Endodermal cell (in vitro differentiated cells): ENCODE data around the gene FBXL17. TPM values are rescaled to one million over a fixed set of nuclear protein-coding genes. Genes with fewer than 3 reads are reported as not detected.

Experiments used
- DNase-seq: peaks from one replicate; pipeline ENCODE4 v3.0.0-alpha.2; 2017
- H3K27ac ChIP-seq: 2 replicates; pipeline ENCODE4 v1.5.1; 2013; ENCODE audit warnings: mild to moderate bottlenecking, low read depth, low read length, moderate library complexity
- H3K27me3 ChIP-seq: 2 replicates; pipeline ENCODE4 v1.6.1; 2013; ENCODE audit warnings: mild to moderate bottlenecking, low read length, moderate library complexity; ENCODE audit not compliant: insufficient read depth, control insufficient read depth, poor library complexity, severe bottlenecking
- H3K36me3 ChIP-seq: 2 replicates; pipeline ENCODE4 v1.7.0; 2013; ENCODE audit warnings: mild to moderate bottlenecking, low read length, moderate library complexity; ENCODE audit not compliant: control insufficient read depth, insufficient read depth
- H3K4me1 ChIP-seq: one replicate; pipeline ENCODE4 v1.7.0; 2013; ENCODE audit warnings: low read length; ENCODE audit not compliant: control insufficient read depth, insufficient read depth
- H3K4me3 ChIP-seq: 2 replicates; pipeline ENCODE4 v1.5.1; 2013; ENCODE audit warnings: mild to moderate bottlenecking, low read length, moderate library complexity
- H3K9ac ChIP-seq: 2 replicates; pipeline ENCODE4 v1.6.1; 2013; ENCODE audit warnings: mild to moderate bottlenecking, low read length, moderate library complexity; ENCODE audit not compliant: poor library complexity, severe bottlenecking; ENCODE audit errors: extremely low read depth
- H3K9me3 ChIP-seq: 2 replicates; pipeline ENCODE4 v1.6.1; 2013; ENCODE audit warnings: mild to moderate bottlenecking, low read length, moderate library complexity; ENCODE audit not compliant: control insufficient read depth
- H3K27ac Mint-ChIP-seq: 2 replicates; pipeline ENCODE4 v1.8.0; 2020; ENCODE audit warnings: mixed read lengths
- H3K27me3 Mint-ChIP-seq: 2 replicates; pipeline ENCODE4 v1.8.0; 2021; ENCODE audit warnings: mild to moderate bottlenecking, mixed read lengths; ENCODE audit not compliant: insufficient read depth
- H3K36me3 Mint-ChIP-seq: 2 replicates; pipeline ENCODE4 v1.8.0; 2020; ENCODE audit warnings: low read depth, mixed read lengths
- H3K4me1 Mint-ChIP-seq: 2 replicates; pipeline ENCODE4 v1.8.0; 2020; ENCODE audit warnings: mixed read lengths
- H3K4me3 Mint-ChIP-seq: 2 replicates; pipeline ENCODE4 v1.8.0; 2020; ENCODE audit warnings: mild to moderate bottlenecking, moderate library complexity, mixed read lengths
- H3K9me3 Mint-ChIP-seq: 2 replicates; pipeline ENCODE4 v1.8.0; 2020; ENCODE audit warnings: mild to moderate bottlenecking, mixed read lengths
- WGBS, 2 experiments: methylation state at CpG; one replicate each; pipeline versions ENCODE4 v1.1.5 to v1.1.7; 2013; ENCODE audit warnings: missing lambda C conversion rate in 2 of 2, mixed read lengths in 1 of 2; ENCODE audit not compliant: insufficient coverage in 1 of 2, insufficient read length in 1 of 2; 5-methylcytosine and 5-hydroxymethylcytosine counted together
- total RNA-seq, 2 donors: library from RNA; stranded (reverse); fragmentation: NEBNext Ultra II Directional in 1 of 2; extraction: Animal tissue kit (Norgen Biotek cat#: 25700) in 1 of 2; gene quantifications; 2 replicates in 1 of 2; 3 replicates in 1 of 2; pipeline ENCODE4 v1.2.1, GENCODE V29; 2021
- TF ChIP-seq, protein P1 (sequence below): fragments of 200-600 bp; sonication (generic); conservative IDR thresholded peaks from 2 replicates; pipeline ENCODE4 v1.5.0; 2021; ENCODE audit warnings: antibody characterized with exemption, mild to moderate bottlenecking

Gene FBXL17
- total RNA-seq, 2 donors from 2014 or later, result 7.4 to 8.6 TPM

DNA sequence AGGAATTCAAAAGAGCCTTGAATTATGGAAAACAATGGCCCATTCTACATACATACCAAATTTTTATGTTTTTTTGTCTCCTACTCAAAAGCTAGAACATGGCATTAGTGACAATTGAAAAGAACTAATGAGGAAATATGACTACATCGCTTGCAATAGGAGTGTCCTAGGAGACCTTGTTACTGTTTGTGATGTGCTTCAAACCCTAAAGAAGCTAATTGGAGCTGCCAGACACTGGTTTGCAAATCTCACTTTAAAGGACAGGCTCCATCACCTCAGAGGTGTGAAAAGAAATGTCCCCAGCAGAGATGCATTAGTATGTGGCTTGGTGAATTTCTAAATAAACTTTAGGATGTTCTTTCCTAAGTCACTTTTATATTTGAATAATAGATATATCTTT, 356.9 kb downstream of the FBXL17 start:
- WGBS, 2 experiments, result 73 to 88% methylated on average over 1 of the region's 1 CpG
- no peak overlapping the region for H3K4me3 ChIP-seq
- H3K27ac Mint-ChIP-seq, result no peak overlapping the region
- no peaks in the 10 kb centered on the region for H3K27me3 ChIP-seq
- no peaks in the 10 kb centered on the region for H3K36me3 Mint-ChIP-seq
- H3K9ac ChIP-seq, result no peak overlapping the region
- no peak overlapping the region for H3K27ac ChIP-seq
- no peak overlapping the region for H3K4me3 Mint-ChIP-seq
- H3K36me3 ChIP-seq, result no peaks in the 10 kb centered on the region
- peaks cover 21% of the 10 kb centered on the region for H3K4me1 Mint-ChIP-seq
- H3K9me3 ChIP-seq, result no peaks in the 10 kb centered on the region
- H3K9me3 Mint-ChIP-seq, result no peaks in the 10 kb centered on the region
- no peak for DNase-seq
- no peaks in the 10 kb centered on the region for H3K27me3 Mint-ChIP-seq
- H3K4me1 ChIP-seq, result peaks cover 3% of the 10 kb centered on the region
- TF ChIP-seq, protein P1, sequence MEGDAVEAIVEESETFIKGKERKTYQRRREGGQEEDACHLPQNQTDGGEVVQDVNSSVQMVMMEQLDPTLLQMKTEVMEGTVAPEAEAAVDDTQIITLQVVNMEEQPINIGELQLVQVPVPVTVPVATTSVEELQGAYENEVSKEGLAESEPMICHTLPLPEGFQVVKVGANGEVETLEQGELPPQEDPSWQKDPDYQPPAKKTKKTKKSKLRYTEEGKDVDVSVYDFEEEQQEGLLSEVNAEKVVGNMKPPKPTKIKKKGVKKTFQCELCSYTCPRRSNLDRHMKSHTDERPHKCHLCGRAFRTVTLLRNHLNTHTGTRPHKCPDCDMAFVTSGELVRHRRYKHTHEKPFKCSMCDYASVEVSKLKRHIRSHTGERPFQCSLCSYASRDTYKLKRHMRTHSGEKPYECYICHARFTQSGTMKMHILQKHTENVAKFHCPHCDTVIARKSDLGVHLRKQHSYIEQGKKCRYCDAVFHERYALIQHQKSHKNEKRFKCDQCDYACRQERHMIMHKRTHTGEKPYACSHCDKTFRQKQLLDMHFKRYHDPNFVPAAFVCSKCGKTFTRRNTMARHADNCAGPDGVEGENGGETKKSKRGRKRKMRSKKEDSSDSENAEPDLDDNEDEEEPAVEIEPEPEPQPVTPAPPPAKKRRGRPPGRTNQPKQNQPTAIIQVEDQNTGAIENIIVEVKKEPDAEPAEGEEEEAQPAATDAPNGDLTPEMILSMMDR, result no peak

DNA sequence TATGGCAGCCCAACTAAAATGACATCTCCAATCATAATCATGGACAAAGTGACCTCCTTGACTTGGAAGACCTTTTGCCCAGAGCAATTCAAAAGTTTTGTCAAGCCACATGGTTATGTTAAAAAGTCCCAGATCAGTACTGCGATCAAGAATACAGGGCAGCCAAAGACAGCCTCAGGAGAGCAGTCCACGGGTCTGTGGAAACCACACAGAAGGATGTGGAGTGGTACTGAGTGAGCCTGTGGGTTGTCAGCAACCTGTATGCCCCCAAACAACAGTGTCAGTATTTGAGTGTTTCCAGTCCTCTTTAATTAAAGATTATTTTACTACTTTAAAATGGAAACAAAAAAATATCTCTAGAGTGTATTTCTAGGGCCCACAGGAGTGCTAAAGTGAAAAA, 365.8 kb downstream of the FBXL17 start:
- no peaks in the 10 kb centered on the region for H3K9me3 Mint-ChIP-seq
- no peaks in the 10 kb centered on the region for H3K27me3 Mint-ChIP-seq

DNA sequence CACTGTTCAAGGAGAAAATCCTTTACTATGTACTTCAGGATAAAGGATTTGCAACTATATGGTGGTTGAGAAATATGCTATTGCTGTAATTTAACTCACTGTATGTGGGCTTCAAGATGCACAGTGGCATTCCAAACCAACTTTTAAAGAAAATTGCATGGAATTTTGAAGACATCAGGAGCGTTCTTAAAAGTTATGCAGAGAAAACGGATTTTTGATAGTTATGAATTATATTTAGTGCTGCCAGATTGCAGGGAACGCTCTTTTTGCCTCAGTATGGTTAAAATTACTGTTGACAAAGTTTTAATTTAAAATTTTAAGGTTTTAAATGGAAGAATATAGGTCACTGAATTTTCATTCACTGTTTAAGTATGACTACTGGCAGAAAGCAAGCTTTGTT, 375.1 kb downstream of the FBXL17 start:
- H3K4me1 ChIP-seq, result no peaks in the 10 kb centered on the region
- H3K36me3 ChIP-seq, result no peaks in the 10 kb centered on the region
- H3K36me3 Mint-ChIP-seq, result peaks cover 2% of the 10 kb centered on the region
- no peak overlapping the region for H3K27ac ChIP-seq
- H3K4me1 Mint-ChIP-seq, result peaks cover 2% of the 10 kb centered on the region
- no peaks in the 10 kb centered on the region for H3K9me3 ChIP-seq
- H3K9me3 Mint-ChIP-seq, result no peaks in the 10 kb centered on the region
- TF ChIP-seq, protein P1, result no peak
- H3K9ac ChIP-seq, result no peak overlapping the region
- H3K27ac Mint-ChIP-seq, result no peak overlapping the region
- no peaks in the 10 kb centered on the region for H3K27me3 ChIP-seq
- H3K27me3 Mint-ChIP-seq, result no peaks in the 10 kb centered on the region
- DNase-seq, result no peak
- H3K4me3 Mint-ChIP-seq, result no peak overlapping the region
- H3K4me3 ChIP-seq, result no peak overlapping the region
- WGBS, 2 experiments, result 81 to 92% methylated on average over 3 of the region's 3 CpGs

More for the DNA sequence above, 365.8 kb downstream of the FBXL17 start:
- H3K36me3 ChIP-seq, result no peaks in the 10 kb centered on the region
- TF ChIP-seq, protein P1, result no peak
- H3K4me1 ChIP-seq, result no peaks in the 10 kb centered on the region
- H3K9me3 ChIP-seq, result no peaks in the 10 kb centered on the region
- no peaks in the 10 kb centered on the region for H3K27me3 ChIP-seq
- no peak overlapping the region for H3K9ac ChIP-seq
- WGBS, 2 experiments, result 97 to 100% methylated on average over 1 to 2 of the region's 2 CpGs
- no peak overlapping the region for H3K4me3 ChIP-seq
- H3K27ac ChIP-seq, result no peak overlapping the region
- no peak for DNase-seq
- Mint-ChIP-seq H3K36me3 (no peaks in the 10 kb centered on the region), H3K27ac (no peak overlapping the region), H3K4me1 (no peaks in the 10 kb centered on the region), H3K4me3 (no peak overlapping the region)
